ENCODE measurements around the gene LPCAT1.

The LPCAT1 gene

GRCh38 chr5:1493413-1493812, 30.3 kb downstream of the LPCAT1 start:
- DNase-seq: no peak

- DNase-seq: no peak
These were observed 31.0 kb downstream of the LPCAT1 start for GRCh38 chr5:1492757-1493156.

- no peak for DNase-seq
These were observed 33.4 kb downstream of the LPCAT1 start for GRCh38 chr5:1490376-1490775.

GRCh38 chr5:1489754-1490153, 34.0 kb downstream of the LPCAT1 start:
- DNase-seq: no peak

- DNase-seq: no peak
These were observed 34.7 kb downstream of the LPCAT1 start for GRCh38 chr5:1488882-1489680.

GRCh38 chr5:1487079-1487764, 36.5 kb downstream of the LPCAT1 start:
- DNase-seq: no peak

GRCh38 chr5:1486271-1486670, 37.5 kb downstream of the LPCAT1 start:
- no peak for DNase-seq

- DNase-seq: no peak
These were observed 38.1 kb downstream of the LPCAT1 start for GRCh38 chr5:1485579-1486118.

GRCh38 chr5:1484730-1485578, 38.8 kb downstream of the LPCAT1 start:
- DNase-seq: no peak

- no peak for DNase-seq
These were observed 39.7 kb downstream of the LPCAT1 start for GRCh38 chr5:1483856-1484729.

GRCh38 chr5:1483064-1483463, 40.7 kb downstream of the LPCAT1 start:
- DNase-seq: no peak

GRCh38 chr5:1481959-1482331, 41.8 kb downstream of the LPCAT1 start:
- no peak for DNase-seq

- no peak for DNase-seq
These were observed 42.3 kb downstream of the LPCAT1 start for GRCh38 chr5:1481266-1481958.

- DNase-seq: no peak
These were observed 43.0 kb downstream of the LPCAT1 start for GRCh38 chr5:1480806-1481205.

- no peak for DNase-seq
These were observed 43.5 kb downstream of the LPCAT1 start for GRCh38 chr5:1480217-1480616.

- no peak for DNase-seq
These were observed 44.1 kb downstream of the LPCAT1 start for GRCh38 chr5:1479581-1480188.

GRCh38 chr5:1479066-1479465, 44.7 kb downstream of the LPCAT1 start:
- no peak for DNase-seq

- DNase-seq: no peak
These were observed 45.3 kb downstream of the LPCAT1 start for GRCh38 chr5:1478271-1479035.

GRCh38 chr5:1477341-1477740, 46.4 kb downstream of the LPCAT1 start:
- DNase-seq: no peak

- no peak for DNase-seq
These were observed 46.8 kb downstream of the LPCAT1 start for GRCh38 chr5:1476967-1477310.
